ENCODE results near the gene ADAMTSL1.

Gene ADAMTSL1

DNA sequence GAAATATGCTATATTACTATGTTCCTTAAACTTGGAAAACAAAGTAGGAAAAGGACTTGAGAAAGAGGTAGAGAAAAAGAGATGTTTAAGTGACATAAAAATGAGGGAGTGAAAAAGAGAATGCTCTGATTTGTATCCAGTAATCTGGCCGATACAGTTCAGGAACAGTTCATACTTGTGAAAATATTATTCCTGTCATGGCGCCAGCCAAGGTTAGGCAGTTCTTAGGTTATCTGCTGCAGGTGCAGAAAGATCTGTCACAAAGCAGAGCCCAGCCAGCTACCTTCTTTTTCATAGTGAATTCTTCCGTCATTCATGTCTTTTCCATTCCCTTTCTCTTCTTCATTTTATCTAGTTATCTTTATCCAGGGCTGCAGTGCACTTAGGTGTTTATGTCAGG lies 256.3 kb downstream of the ADAMTSL1 start:
- H3K9me3 ChIP-seq (ENCODE audit: control insufficient read depth in 5 of 5, low read length in 5 of 5), result no peaks in the 10 kb centered on the region
- H3K36me3 ChIP-seq (ENCODE audit: control insufficient read depth in 5 of 5, insufficient read depth in 5 of 5, low read length in 5 of 5), result no peaks in the 10 kb centered on the region
- H3K4me3 ChIP-seq (ENCODE audit: low read depth in 1 of 5, low read length in 5 of 5), result no peak overlapping the region
- no peak overlapping the region for H3K9ac ChIP-seq (ENCODE audit: low read length in 5 of 5)
- no peaks in the 10 kb centered on the region for H3K27me3 ChIP-seq (ENCODE audit: control insufficient read depth in 5 of 5, insufficient read depth in 4 of 5, low read length in 5 of 5)
- H3K4me1 ChIP-seq (ENCODE audit: control insufficient read depth in 5 of 5, insufficient read depth in 5 of 5, low read length in 5 of 5), result peaks cover 0 to 9% (median 0%) of the 10 kb centered on the region in 5 donors
- H3K27ac ChIP-seq (ENCODE audit: low read depth, low read length), result no peak overlapping the region

DNA sequence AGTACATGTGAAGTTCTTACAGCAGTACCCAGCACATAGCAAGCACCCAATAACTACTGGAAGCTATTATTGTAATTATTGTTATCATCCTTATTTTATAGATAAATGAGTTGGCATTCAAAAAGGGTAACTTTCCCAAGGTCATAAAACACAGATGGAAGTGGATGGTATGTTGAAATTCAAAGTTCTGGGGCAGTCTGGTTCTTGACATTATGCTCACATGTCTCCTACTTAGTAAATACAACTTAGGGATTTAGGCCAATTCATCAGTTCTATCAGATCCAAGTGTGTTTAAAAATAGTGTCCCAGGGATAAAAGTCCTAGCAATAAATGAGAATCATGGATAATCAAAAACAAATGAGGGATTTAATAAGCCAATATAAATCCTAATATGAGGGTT lies 265.2 kb downstream of the ADAMTSL1 start:
- Histone ChIP-seq H3K36me3 (ENCODE audit: control insufficient read depth in 5 of 5, insufficient read depth in 5 of 5, low read length in 5 of 5) (no peaks in the 10 kb centered on the region), H3K9ac (ENCODE audit: low read length in 5 of 5) (no peak overlapping the region), H3K27me3 (ENCODE audit: control insufficient read depth in 5 of 5, insufficient read depth in 4 of 5, low read length in 5 of 5) (no peaks in the 10 kb centered on the region), H3K27ac (ENCODE audit: low read depth, low read length) (no peak overlapping the region), H3K4me3 (ENCODE audit: low read depth in 1 of 5, low read length in 5 of 5) (no peak overlapping the region), H3K4me1 (ENCODE audit: control insufficient read depth in 5 of 5, insufficient read depth in 5 of 5, low read length in 5 of 5) (peaks cover 0 to 7% (median 0%) of the 10 kb centered on the region in 5 donors), H3K9me3 (ENCODE audit: control insufficient read depth in 5 of 5, low read length in 5 of 5) (no peaks in the 10 kb centered on the region)

DNA sequence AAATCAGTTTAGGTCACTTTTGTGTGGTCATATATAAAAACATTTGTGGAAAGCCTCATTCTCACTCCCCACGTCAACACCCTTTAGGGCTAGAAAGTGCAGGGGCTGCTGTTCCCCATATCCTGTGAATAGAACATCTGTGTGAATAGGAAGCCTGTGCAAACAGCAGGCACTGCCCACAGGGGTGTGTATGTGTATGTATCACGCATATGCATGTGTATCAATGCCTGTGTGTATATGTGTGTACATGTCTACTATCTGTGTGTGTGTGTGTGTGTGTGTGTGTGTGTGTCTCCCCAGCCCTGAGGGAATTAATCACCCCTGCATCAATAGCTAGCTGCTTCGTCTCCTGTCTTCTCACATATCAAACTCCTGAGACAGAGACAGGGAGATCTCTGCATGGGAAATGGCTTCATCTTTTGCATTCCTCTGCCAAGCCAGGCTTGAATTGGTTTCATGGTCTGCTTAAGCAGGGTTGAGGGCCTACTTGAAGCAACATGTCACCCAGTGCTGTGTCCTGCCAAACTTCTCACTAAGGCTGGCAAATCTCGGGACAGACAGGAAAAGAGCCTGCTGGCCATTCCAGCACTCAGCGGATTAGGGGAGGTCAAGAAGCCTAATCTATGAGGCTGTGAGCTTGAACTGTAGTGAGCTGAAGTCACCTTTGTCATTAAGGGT lies 265.8 kb downstream of the ADAMTSL1 start:
- Histone ChIP-seq H3K4me3 (ENCODE audit: low read depth in 1 of 5, low read length in 5 of 5) (no peak overlapping the region), H3K27ac (ENCODE audit: low read depth, low read length) (no peak overlapping the region)

DNA sequence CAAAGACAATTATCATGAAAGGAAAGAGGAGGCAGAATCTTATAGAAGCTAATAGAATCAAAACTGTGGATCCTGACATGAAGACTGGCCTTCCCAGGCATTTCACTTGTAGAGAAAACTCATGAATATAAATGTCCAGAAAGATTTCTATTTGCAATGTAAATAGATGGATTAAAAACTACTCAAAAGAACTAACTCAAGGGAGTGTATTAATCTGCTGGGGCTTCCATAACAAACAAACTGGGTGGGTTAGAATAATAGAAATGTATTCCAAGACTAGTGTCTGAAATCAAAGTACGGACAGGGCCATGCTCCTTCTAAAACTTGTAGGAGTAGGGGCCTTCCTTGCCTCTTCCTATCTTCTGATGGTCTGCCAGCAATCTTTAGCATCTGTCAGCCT lies 267.4 kb downstream of the ADAMTSL1 start:
- Histone ChIP-seq H3K9ac (ENCODE audit: low read length in 5 of 5) (no peak overlapping the region), H3K36me3 (ENCODE audit: control insufficient read depth in 5 of 5, insufficient read depth in 5 of 5, low read length in 5 of 5) (no peaks in the 10 kb centered on the region), H3K27ac (ENCODE audit: low read depth, low read length) (no peak overlapping the region), H3K4me3 (ENCODE audit: low read depth in 1 of 5, low read length in 5 of 5) (no peak overlapping the region), H3K27me3 (ENCODE audit: control insufficient read depth in 5 of 5, insufficient read depth in 4 of 5, low read length in 5 of 5) (no peaks in the 10 kb centered on the region), H3K9me3 (ENCODE audit: control insufficient read depth in 5 of 5, low read length in 5 of 5) (no peaks in the 10 kb centered on the region), H3K4me1 (ENCODE audit: control insufficient read depth in 5 of 5, insufficient read depth in 5 of 5, low read length in 5 of 5) (peaks cover 0 to 7% (median 0%) of the 10 kb centered on the region in 5 donors)

More for the DNA sequence above, 265.8 kb downstream of the ADAMTSL1 start:
- H3K36me3 ChIP-seq (ENCODE audit: control insufficient read depth in 5 of 5, insufficient read depth in 5 of 5, low read length in 5 of 5), result no peaks in the 10 kb centered on the region
- H3K4me1 ChIP-seq (ENCODE audit: control insufficient read depth in 5 of 5, insufficient read depth in 5 of 5, low read length in 5 of 5), result peaks cover 0 to 7% (median 0%) of the 10 kb centered on the region in 5 donors
- H3K27me3 ChIP-seq (ENCODE audit: control insufficient read depth in 5 of 5, insufficient read depth in 4 of 5, low read length in 5 of 5), result no peaks in the 10 kb centered on the region
- H3K9ac ChIP-seq (ENCODE audit: low read length in 5 of 5), result no peak overlapping the region
- H3K9me3 ChIP-seq (ENCODE audit: control insufficient read depth in 5 of 5, low read length in 5 of 5), result no peaks in the 10 kb centered on the region

DNA sequence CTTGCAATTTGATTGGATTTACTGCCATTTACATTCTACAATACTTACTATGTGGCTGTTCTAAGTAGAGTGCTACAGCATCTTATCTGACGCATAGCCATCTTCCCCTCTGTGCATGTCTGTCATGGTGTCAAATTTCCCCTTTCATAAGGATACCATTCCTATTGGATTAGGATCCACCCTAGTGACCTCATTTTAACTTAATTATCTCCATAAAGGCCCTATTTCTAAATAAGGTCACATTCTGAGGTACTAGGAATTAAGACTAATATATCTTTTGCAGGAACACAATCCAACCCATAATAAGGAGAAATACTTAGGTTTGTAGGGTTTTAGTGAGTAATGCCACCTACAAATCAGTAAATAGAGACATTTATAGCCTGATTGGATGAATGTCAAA lies 268.0 kb downstream of the ADAMTSL1 start:
- H3K4me1 ChIP-seq (ENCODE audit: control insufficient read depth in 5 of 5, insufficient read depth in 5 of 5, low read length in 5 of 5), result peaks cover 0 to 7% (median 0%) of the 10 kb centered on the region in 5 donors
- no peaks in the 10 kb centered on the region for H3K9me3 ChIP-seq (ENCODE audit: control insufficient read depth in 5 of 5, low read length in 5 of 5)
- no peak overlapping the region for H3K9ac ChIP-seq (ENCODE audit: low read length in 5 of 5)
- no peak overlapping the region for H3K4me3 ChIP-seq (ENCODE audit: low read depth in 1 of 5, low read length in 5 of 5)
- H3K36me3 ChIP-seq (ENCODE audit: control insufficient read depth in 5 of 5, insufficient read depth in 5 of 5, low read length in 5 of 5), result no peaks in the 10 kb centered on the region
- no peaks in the 10 kb centered on the region for H3K27me3 ChIP-seq (ENCODE audit: control insufficient read depth in 5 of 5, insufficient read depth in 4 of 5, low read length in 5 of 5)
- no peak overlapping the region for H3K27ac ChIP-seq (ENCODE audit: low read depth, low read length)

DNA sequence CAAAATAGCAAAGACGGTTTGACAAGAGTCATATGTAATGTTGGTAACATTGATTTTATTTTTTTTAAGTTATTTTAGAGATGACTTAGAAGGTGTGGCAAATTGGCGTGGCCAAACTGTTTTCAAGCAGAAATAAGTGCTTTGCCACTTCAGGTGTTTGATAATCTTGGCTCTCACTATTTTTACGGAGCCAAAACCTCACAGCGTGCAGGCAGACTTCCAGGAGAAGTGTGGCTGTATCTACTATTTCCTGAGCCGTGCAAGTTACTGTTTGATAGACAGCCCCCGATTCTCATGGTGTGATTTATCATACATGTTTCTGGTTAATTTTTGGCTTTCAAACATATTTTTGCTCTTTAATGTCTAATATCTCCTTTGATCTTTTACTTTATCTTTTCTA lies 269.5 kb downstream of the ADAMTSL1 start:
- Histone ChIP-seq H3K9ac (ENCODE audit: low read length in 5 of 5) (no peak overlapping the region), H3K27ac (ENCODE audit: low read depth, low read length) (no peak overlapping the region), H3K36me3 (ENCODE audit: control insufficient read depth in 5 of 5, insufficient read depth in 5 of 5, low read length in 5 of 5) (no peaks in the 10 kb centered on the region), H3K9me3 (ENCODE audit: control insufficient read depth in 5 of 5, low read length in 5 of 5) (no peaks in the 10 kb centered on the region), H3K4me3 (ENCODE audit: low read depth in 1 of 5, low read length in 5 of 5) (no peak overlapping the region), H3K4me1 (ENCODE audit: control insufficient read depth in 5 of 5, insufficient read depth in 5 of 5, low read length in 5 of 5) (peaks cover 0 to 10% (median 7%) of the 10 kb centered on the region in 5 donors), H3K27me3 (ENCODE audit: control insufficient read depth in 5 of 5, insufficient read depth in 4 of 5, low read length in 5 of 5) (no peaks in the 10 kb centered on the region)

DNA sequence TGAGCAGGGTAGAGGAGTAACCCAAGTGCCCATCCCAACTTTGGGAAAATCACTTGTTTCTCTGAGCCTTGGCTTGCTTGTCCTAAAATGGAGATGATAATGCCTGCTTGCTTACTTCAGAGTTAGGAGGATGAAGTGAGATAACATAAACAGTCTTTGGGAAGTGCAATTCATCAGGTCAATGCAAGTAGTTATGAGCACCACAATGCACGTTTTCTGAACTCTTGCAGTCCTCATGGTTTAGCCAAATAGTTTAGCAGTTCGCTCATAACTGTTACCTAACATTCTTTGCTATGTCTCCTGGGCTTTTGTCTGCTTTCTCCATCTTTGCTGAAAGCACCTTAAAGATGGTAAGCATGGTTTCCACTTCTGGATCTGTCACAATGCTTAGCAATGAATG lies 270.0 kb downstream of the ADAMTSL1 start:
- Histone ChIP-seq H3K4me3 (ENCODE audit: low read depth in 1 of 5, low read length in 5 of 5) (no peak overlapping the region), H3K9ac (ENCODE audit: low read length in 5 of 5) (no peak overlapping the region), H3K27ac (ENCODE audit: low read depth, low read length) (no peak overlapping the region), H3K27me3 (ENCODE audit: control insufficient read depth in 5 of 5, insufficient read depth in 4 of 5, low read length in 5 of 5) (no peaks in the 10 kb centered on the region), H3K36me3 (ENCODE audit: control insufficient read depth in 5 of 5, insufficient read depth in 5 of 5, low read length in 5 of 5) (no peaks in the 10 kb centered on the region), H3K4me1 (ENCODE audit: control insufficient read depth in 5 of 5, insufficient read depth in 5 of 5, low read length in 5 of 5) (peaks cover 0 to 10% (median 7%) of the 10 kb centered on the region in 5 donors), H3K9me3 (ENCODE audit: control insufficient read depth in 5 of 5, low read length in 5 of 5) (no peaks in the 10 kb centered on the region)

DNA sequence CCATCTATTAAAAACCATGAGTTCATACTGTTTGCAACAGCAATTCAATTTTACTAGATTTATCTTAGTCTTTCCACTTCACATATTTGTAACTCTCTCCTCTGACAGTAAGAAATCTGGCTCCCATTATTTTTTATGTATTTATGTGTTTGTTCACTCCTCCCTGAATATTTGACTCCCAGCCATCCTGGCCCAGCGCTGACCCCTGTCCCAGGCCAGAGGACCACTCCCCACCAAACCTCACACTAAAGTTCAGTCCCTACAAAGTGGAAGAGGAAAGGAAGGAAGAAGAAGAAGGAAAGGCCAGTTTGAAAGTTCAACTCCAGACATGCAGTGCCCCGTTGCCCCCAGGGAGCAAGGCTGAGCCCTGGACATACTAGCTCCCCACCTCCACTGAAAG lies 271.8 kb downstream of the ADAMTSL1 start:
- no peaks in the 10 kb centered on the region for H3K9me3 ChIP-seq (ENCODE audit: control insufficient read depth in 5 of 5, low read length in 5 of 5)
- no peak overlapping the region for H3K9ac ChIP-seq (ENCODE audit: low read length in 5 of 5)
- peaks cover 0 to 8% (median 6%) of the 10 kb centered on the region in 5 donors for H3K4me1 ChIP-seq (ENCODE audit: control insufficient read depth in 5 of 5, insufficient read depth in 5 of 5, low read length in 5 of 5)
- H3K27ac ChIP-seq (ENCODE audit: low read depth, low read length), result no peak overlapping the region
- no peaks in the 10 kb centered on the region for H3K27me3 ChIP-seq (ENCODE audit: control insufficient read depth in 5 of 5, insufficient read depth in 4 of 5, low read length in 5 of 5)
- H3K4me3 ChIP-seq (ENCODE audit: low read depth in 1 of 5, low read length in 5 of 5), result no peak overlapping the region
- H3K36me3 ChIP-seq (ENCODE audit: control insufficient read depth in 5 of 5, insufficient read depth in 5 of 5, low read length in 5 of 5), result no peaks in the 10 kb centered on the region

DNA sequence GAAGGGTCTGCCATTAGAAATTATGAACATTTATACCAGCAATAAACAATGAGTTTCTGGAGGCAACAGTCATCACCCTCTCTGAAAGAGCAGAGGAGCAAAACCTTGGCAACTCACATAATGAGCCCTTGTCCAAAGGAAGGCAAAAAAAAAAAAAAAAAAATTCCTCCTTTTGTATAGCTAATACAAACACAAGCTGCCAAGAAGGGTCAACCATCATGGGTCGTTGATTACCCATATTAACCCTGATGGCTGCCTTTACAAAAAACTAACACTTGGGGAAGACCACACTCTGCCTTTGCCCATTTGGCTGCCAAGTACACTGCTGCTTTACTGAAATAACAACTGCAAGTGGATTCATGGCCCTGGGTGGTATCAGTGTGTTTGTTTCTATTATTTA lies 272.7 kb downstream of the ADAMTSL1 start:
- no peak overlapping the region for H3K9ac ChIP-seq (ENCODE audit: low read length in 5 of 5)
- H3K9me3 ChIP-seq (ENCODE audit: control insufficient read depth in 5 of 5, low read length in 5 of 5), result no peaks in the 10 kb centered on the region
- peaks cover 0 to 8% (median 6%) of the 10 kb centered on the region in 5 donors for H3K4me1 ChIP-seq (ENCODE audit: control insufficient read depth in 5 of 5, insufficient read depth in 5 of 5, low read length in 5 of 5)
- no peak overlapping the region for H3K27ac ChIP-seq (ENCODE audit: low read depth, low read length)
- H3K4me3 ChIP-seq (ENCODE audit: low read depth in 1 of 5, low read length in 5 of 5), result no peak overlapping the region
- no peaks in the 10 kb centered on the region for H3K36me3 ChIP-seq (ENCODE audit: control insufficient read depth in 5 of 5, insufficient read depth in 5 of 5, low read length in 5 of 5)
- H3K27me3 ChIP-seq (ENCODE audit: control insufficient read depth in 5 of 5, insufficient read depth in 4 of 5, low read length in 5 of 5), result no peaks in the 10 kb centered on the region

DNA sequence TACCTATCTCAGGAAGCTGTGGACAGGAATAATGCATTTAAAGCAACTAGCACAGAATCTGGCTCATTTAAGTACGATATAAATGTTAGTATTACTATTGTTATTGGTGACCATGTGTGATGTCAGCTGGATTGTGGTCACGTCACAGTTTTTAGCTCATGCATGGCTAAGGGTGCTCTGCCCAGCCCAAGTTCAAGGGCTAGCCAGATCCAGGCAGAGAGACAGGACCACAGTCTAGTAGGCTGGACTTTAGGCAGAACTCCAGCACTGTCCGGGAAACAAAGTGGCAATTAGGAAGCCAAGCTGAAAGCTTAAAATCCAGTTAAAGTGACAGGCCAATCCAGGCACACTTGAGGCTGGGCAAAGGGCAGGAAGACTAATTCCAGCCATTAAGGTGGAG lies 273.6 kb downstream of the ADAMTSL1 start:
- Histone ChIP-seq H3K4me3 (ENCODE audit: low read depth in 1 of 5, low read length in 5 of 5) (no peak overlapping the region), H3K9ac (ENCODE audit: low read length in 5 of 5) (no peak overlapping the region), H3K27ac (ENCODE audit: low read depth, low read length) (no peak overlapping the region), H3K9me3 (ENCODE audit: control insufficient read depth in 5 of 5, low read length in 5 of 5) (no peaks in the 10 kb centered on the region), H3K27me3 (ENCODE audit: control insufficient read depth in 5 of 5, insufficient read depth in 4 of 5, low read length in 5 of 5) (no peaks in the 10 kb centered on the region), H3K4me1 (ENCODE audit: control insufficient read depth in 5 of 5, insufficient read depth in 5 of 5, low read length in 5 of 5) (peaks cover 0 to 8% (median 6%) of the 10 kb centered on the region in 5 donors), H3K36me3 (ENCODE audit: control insufficient read depth in 5 of 5, insufficient read depth in 5 of 5, low read length in 5 of 5) (no peaks in the 10 kb centered on the region)

All from subcutaneous abdominal adipose tissue (tissue), 5 donors.